Common myeloid progenitor, CD34-positive (primary cell): ENCODE measurements around the gene STPG4.
A peak's percentile ranks its signal among the peaks of the same experiment; 100 is the strongest.

Experiments used
- CTCF ChIA-PET: fragments of 350-600 bp; sonication (Branson Sonifier 250); formaldehyde crosslinking; loops from one replicate; lab custom pipeline; 2021; ENCODE audit warnings: antibody characterized with exemption; lab: Charles Lee
- POLR2A ChIA-PET: fragments of 350-600 bp; sonication (Branson Sonifier 250); formaldehyde crosslinking; loops from one replicate; lab custom pipeline; 2021; ENCODE audit warnings: antibody characterized with exemption; lab: Charles Lee
- DNase-seq, 3 donors: peaks; one replicate each; pipeline versions ENCODE4 v3.0.0 to v3.0.0-alpha.2; 2013
- H3K27ac ChIP-seq, 2 experiments: 1 replicate in 1 of 2; 2 replicates in 1 of 2; pipeline ENCODE4 v1.7.0; 2013; ENCODE audit warnings: inconsistent platforms in 2 of 2, low read length in 2 of 2, mild to moderate bottlenecking in 2 of 2, low read depth in 1 of 2, moderate library complexity in 1 of 2; ENCODE audit not compliant: severe bottlenecking in 2 of 2, insufficient read depth in 1 of 2, poor library complexity in 1 of 2
- H3K27me3 ChIP-seq, 5 experiments: replicated peaks in 2 of 5; 1 replicate in 3 of 5; 2 replicates in 2 of 5; pipeline versions ENCODE4 v1.6.1 to v1.7.0; 2013; ENCODE audit warnings: low read length in 4 of 5, mild to moderate bottlenecking in 2 of 5, moderate library complexity in 2 of 5, inconsistent platforms in 1 of 5; ENCODE audit not compliant: insufficient read depth in 5 of 5, control insufficient read depth in 4 of 5
- H3K36me3 ChIP-seq, 4 experiments: 1 replicate in 2 of 4; 2 replicates in 2 of 4; pipeline versions ENCODE4 v1.6.1 to v1.7.0; 2013; ENCODE audit warnings: low read length in 3 of 4, control low read depth in 1 of 4, mild to moderate bottlenecking in 1 of 4; ENCODE audit not compliant: control insufficient read depth in 4 of 4, insufficient read depth in 4 of 4
- H3K4me1 ChIP-seq, 4 experiments: 1 replicate in 3 of 4; 2 replicates in 1 of 4; pipeline versions ENCODE4 v1.6.1 to v1.7.1; 2013; ENCODE audit warnings: low read length in 3 of 4, mild to moderate bottlenecking in 3 of 4, control low read depth in 1 of 4, inconsistent platforms in 1 of 4, moderate library complexity in 1 of 4; ENCODE audit not compliant: control insufficient read depth in 4 of 4, insufficient read depth in 4 of 4; ENCODE audit errors: control extremely low read depth in 1 of 4
- H3K4me3 ChIP-seq, 7 experiments: 1 replicate in 4 of 7; 2 replicates in 3 of 7; pipeline versions ENCODE4 v1.5.1 to v1.7.0; 2013; ENCODE audit warnings: mild to moderate bottlenecking in 7 of 7, low read length in 6 of 7, moderate library complexity in 6 of 7, inconsistent platforms in 2 of 7, low read depth in 2 of 7, control low read depth in 1 of 7; ENCODE audit not compliant: insufficient read depth in 4 of 7, control insufficient read depth in 1 of 7; ENCODE audit errors: extremely low read depth in 1 of 7
- H3K9me3 ChIP-seq, 5 experiments: 1 replicate in 4 of 5; 2 replicates in 1 of 5; pipeline versions ENCODE4 v1.6.1 to v1.7.1; 2013; ENCODE audit warnings: low read length in 4 of 5, mild to moderate bottlenecking in 2 of 5, inconsistent platforms in 1 of 5, low read depth in 1 of 5, moderate library complexity in 1 of 5; ENCODE audit not compliant: control insufficient read depth in 4 of 5, insufficient read depth in 2 of 5; ENCODE audit errors: control extremely low read depth in 1 of 5
- WGBS: methylation state at CpG from one replicate; pipeline ENCODE4 v1.1.5; 2013; ENCODE audit not compliant: insufficient coverage; 5-methylcytosine and 5-hydroxymethylcytosine counted together

The STPG4 gene

GRCh38 chr2:47078541-47079482 lies 76.3 kb downstream of the STPG4 start:
- Histone ChIP-seq H3K27ac (no peak overlapping the region), H3K27me3 (no peaks in the 10 kb centered on the region), H3K4me3 (no peak overlapping the region), H3K36me3 (peaks cover 0 to 14% (median 6%) of the 10 kb centered on the region in 4 experiments), H3K4me1 (peaks cover 0 to 35% (median 15%) of the 10 kb centered on the region in 4 experiments), H3K9me3 (no peaks in the 10 kb centered on the region)
- DNase-seq, result peak in 2 of 3 donors; percentile 29 to 65
- ChIA-PET CTCF (no interaction called here), POLR2A (no interaction called here)
- WGBS, result 98% methylated on average over 13 of the region's 17 CpGs

- H3K27ac ChIP-seq, result no peak overlapping the region
- H3K9me3 ChIP-seq, result no peaks in the 10 kb centered on the region
- H3K4me1 ChIP-seq, result peaks cover 0 to 35% (median 16%) of the 10 kb centered on the region in 4 experiments
- no peaks in the 10 kb centered on the region for H3K27me3 ChIP-seq
- CTCF ChIA-PET, result interaction anchor here (1.1 kb wide), 1 partner anchor 44 kb away, joined by 3 read pairs; no protein-coding TSS in a partner anchor
- no peak for DNase-seq
- WGBS, result 96% methylated on average over 4 of the region's 9 CpGs
- H3K36me3 ChIP-seq, result peaks cover 0 to 26% (median 11%) of the 10 kb centered on the region in 4 experiments
- no peak overlapping the region for H3K4me3 ChIP-seq
- POLR2A ChIA-PET, result no interaction called here
These were observed 77.5 kb downstream of the STPG4 start for GRCh38 chr2:47077442-47078117.

DNA sequence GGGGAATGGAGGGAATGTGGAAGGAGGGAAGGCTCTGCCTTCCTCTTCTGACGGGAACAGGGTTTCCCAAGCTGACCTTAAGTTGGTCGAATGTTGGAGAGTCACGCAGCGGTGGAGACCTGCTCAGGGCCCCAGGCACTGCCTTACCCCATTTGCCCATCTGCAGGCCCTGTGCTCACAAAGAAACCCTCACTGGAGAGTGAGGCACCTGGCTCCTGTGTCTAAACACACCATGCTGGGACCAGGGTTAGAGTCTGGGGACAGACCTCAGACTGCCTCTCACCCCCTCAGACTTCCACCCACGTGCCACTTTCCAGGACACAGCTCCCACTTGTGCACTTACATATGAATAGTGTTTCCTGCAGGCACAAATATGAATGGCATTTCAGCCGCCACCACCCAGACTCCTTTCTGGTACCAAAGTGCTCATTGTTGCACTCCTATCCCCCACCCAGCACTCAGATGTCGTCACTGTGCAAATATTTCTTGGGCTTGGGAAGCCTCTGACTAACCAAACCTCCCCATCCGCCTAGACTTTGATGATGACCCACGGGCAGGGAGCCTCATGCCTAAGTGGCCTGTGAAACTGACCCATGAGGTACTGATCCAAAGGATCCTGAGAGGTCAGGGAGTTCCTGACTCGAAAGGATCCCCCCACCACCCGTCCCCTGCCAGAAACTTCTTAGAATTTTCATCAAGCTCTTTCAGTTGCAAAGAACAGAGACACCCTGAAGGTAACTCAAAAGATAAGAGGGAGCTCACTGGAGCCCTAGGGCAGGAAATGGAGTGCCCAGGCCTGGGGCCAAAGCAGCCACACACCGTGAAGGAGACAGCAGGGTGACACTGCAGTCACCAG lies 78.3 kb downstream of the STPG4 start:
- POLR2A ChIA-PET, result interaction anchor here (0.5 kb wide), 1 partner anchor 146 kb away, joined by 4 read pairs; no protein-coding TSS in a partner anchor
- CTCF ChIA-PET, result interaction anchor here (0.8 to 1.1 kb wide), 3 partner anchors 39 to 46 kb away, joined by 3 read pairs; no protein-coding TSS in a partner anchor
- Histone ChIP-seq H3K36me3 (peaks cover 0 to 27% (median 12%) of the 10 kb centered on the region in 4 experiments), H3K9me3 (no peaks in the 10 kb centered on the region), H3K4me1 (peaks cover 0 to 43% (median 24%) of the 10 kb centered on the region in 4 experiments), H3K27me3 (no peaks in the 10 kb centered on the region), H3K27ac (no peak overlapping the region), H3K4me3 (no peak overlapping the region)
- 95% methylated on average over 12 of the region's 12 CpGs for WGBS
- DNase-seq, result no peak

- Histone ChIP-seq H3K4me1 (peaks cover 0 to 50% (median 31%) of the 10 kb centered on the region in 4 experiments), H3K9me3 (no peaks in the 10 kb centered on the region), H3K36me3 (peaks cover 0 to 27% (median 12%) of the 10 kb centered on the region in 4 experiments), H3K4me3 (no peak overlapping the region), H3K27me3 (no peaks in the 10 kb centered on the region), H3K27ac (no peak overlapping the region)
- 87% methylated on average over 8 of the region's 8 CpGs for WGBS
- POLR2A ChIA-PET, result no interaction called here
- CTCF ChIA-PET, result interaction anchor here (0.8 to 0.9 kb wide), 3 partner anchors 10 to 45 kb away, joined by 3 to 4 read pairs (median 3); no protein-coding TSS in a partner anchor
- DNase-seq, result no peak
These were observed 79.0 kb downstream of the STPG4 start for GRCh38 chr2:47076126-47076506.

GRCh38 chr2:47075361-47076125 lies 79.6 kb downstream of the STPG4 start:
- 96% methylated on average over 4 of the region's 6 CpGs for WGBS
- Histone ChIP-seq H3K4me1 (peaks cover 0 to 55% (median 36%) of the 10 kb centered on the region in 4 experiments), H3K36me3 (peaks cover 0 to 27% (median 12%) of the 10 kb centered on the region in 4 experiments), H3K4me3 (no peak overlapping the region), H3K9me3 (no peaks in the 10 kb centered on the region), H3K27me3 (no peaks in the 10 kb centered on the region), H3K27ac (no peak overlapping the region)
- ChIA-PET CTCF (interaction anchor here (0.8 to 0.9 kb wide), 3 partner anchors 10 to 45 kb away, joined by 3 to 4 read pairs (median 3); no protein-coding TSS in a partner anchor), POLR2A (no interaction called here)
- no peak for DNase-seq

DNA sequence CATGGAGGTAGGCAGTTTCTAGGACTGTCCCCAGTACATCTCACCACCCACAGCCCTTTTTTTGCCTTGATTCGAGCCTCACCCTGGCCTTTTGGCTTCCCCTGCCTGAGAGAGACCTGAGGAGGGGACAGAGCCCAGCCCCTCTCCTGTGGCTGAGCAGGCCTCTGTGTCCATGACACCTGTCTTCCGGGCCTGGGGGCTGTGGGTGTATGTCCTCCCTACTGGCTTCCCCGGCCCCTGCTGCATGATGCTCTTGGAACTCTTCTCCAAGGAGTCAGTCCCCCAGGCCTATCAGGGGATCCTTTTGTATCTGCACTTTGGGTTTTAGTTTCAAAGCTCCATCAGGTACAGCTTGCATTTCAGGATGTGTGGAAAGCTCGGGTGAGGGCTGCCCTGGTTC lies 80.4 kb downstream of the STPG4 start:
- peaks cover 0 to 27% (median 13%) of the 10 kb centered on the region in 4 experiments for H3K36me3 ChIP-seq
- H3K4me1 ChIP-seq, result peaks cover 0 to 59% (median 39%) of the 10 kb centered on the region in 4 experiments
- CTCF ChIA-PET, result interaction anchor here (1.4 to 2.5 kb wide), 2 partner anchors 9 to 14 kb away, joined by 3 to 7 read pairs; no protein-coding TSS in a partner anchor
- 96% methylated on average over 3 of the region's 4 CpGs for WGBS
- H3K4me3 ChIP-seq, result no peak overlapping the region
- H3K9me3 ChIP-seq, result no peaks in the 10 kb centered on the region
- DNase-seq, result no peak
- H3K27ac ChIP-seq, result no peak overlapping the region
- no peaks in the 10 kb centered on the region for H3K27me3 ChIP-seq
- POLR2A ChIA-PET, result no interaction called here
